CD1c-positive myeloid dendritic cell (primary cell): ENCODE results near the gene MYO9A.

ENCODE experiments used
- DNase-seq: peaks from one replicate; pipeline ENCODE4 v3.0.0-alpha.2; 2016; ENCODE audit errors: extremely low spot score

The MYO9A gene, protein sequence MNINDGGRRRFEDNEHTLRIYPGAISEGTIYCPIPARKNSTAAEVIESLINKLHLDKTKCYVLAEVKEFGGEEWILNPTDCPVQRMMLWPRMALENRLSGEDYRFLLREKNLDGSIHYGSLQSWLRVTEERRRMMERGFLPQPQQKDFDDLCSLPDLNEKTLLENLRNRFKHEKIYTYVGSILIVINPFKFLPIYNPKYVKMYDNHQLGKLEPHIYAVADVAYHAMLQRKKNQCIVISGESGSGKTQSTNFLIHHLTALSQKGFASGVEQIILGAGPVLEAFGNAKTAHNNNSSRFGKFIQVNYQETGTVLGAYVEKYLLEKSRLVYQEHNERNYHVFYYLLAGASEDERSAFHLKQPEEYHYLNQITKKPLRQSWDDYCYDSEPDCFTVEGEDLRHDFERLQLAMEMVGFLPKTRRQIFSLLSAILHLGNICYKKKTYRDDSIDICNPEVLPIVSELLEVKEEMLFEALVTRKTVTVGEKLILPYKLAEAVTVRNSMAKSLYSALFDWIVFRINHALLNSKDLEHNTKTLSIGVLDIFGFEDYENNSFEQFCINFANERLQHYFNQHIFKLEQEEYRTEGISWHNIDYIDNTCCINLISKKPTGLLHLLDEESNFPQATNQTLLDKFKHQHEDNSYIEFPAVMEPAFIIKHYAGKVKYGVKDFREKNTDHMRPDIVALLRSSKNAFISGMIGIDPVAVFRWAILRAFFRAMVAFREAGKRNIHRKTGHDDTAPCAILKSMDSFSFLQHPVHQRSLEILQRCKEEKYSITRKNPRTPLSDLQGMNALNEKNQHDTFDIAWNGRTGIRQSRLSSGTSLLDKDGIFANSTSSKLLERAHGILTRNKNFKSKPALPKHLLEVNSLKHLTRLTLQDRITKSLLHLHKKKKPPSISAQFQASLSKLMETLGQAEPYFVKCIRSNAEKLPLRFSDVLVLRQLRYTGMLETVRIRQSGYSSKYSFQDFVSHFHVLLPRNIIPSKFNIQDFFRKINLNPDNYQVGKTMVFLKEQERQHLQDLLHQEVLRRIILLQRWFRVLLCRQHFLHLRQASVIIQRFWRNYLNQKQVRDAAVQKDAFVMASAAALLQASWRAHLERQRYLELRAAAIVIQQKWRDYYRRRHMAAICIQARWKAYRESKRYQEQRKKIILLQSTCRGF (N-terminal part only)

DNA sequence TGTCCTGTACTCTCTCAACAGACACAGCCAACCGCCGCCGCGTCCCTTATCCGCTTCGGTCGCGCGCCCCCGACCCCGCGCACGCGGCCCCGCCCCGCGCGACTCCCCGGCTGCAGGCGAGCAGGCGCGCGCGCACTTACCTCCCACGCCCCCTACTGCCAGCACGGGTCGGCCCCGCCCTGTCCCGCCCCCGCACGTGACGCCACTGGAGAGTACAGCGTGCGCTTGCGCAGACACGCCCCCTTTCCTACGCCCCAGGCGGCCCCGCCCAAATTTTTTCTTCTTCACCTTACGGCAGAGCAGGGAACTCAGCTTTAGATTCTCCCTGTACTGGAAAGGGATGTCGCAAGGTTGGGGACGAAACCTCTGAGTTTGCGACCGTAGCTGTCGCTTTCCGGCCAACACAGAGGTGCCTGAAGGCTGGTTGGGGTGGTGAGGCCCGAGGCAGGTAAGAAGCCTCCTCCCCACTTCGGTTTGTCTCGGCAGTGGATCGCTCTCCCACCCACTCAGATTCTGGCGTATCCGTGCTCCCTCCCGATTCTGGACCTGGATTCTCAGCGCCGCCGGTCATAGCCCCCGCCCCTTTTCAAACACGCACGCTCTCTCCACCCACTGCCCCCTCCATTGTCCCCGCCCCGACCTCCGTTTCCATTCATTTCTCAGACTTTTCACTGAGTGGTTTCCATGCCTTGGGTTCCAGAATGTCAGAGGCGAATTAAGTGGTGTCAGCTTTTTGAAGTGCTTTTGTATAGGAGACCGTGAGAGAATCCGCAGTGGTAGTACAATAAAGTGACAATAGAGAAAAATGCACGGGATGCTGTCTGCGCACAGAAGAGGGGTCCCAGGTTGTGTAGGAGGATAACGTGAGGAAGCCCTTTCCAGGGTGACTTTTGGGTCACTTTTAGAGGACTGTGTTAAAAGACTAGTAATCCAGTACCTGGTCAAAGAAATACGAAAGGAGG is at the start of gene MYO9A, which contains the start of gene SENP8:
TSS of gene MYO9A (minus strand) at position 134 of the 962 bp plus-strand sequence. CDS start 71,587 bp downstream, outside the sequence.
TSS of gene SENP8 (plus strand) at position 387 of the 962 bp plus-strand sequence. CDS start 21,221 bp downstream, outside the sequence.
- DNase-seq = peak; percentile 100

DNA sequence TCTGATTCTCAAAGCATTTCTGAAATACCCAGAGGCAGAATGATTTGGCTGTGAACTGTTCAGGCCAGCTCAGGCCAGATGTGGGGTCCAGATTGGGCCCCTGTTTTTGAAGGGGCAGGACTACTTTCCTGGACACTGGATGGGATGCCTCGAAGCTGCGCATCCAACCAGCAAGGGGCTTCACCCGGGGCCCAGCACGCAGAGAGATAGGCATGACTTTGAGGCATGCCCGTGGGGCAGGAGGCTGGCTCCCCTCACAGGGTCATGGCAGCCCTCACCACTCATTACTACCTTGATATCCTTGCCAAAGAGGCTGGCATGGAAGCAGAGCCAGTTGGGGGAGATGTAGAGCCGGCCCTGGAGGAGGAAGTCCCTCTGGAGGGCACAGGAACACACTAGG is 49.5 kb upstream of the MYO9A start:
- DNase-seq = no peak

GRCh38 chr15:72166716-72167417 is 48.9 kb upstream of the MYO9A start:
- no peak for DNase-seq

DNA sequence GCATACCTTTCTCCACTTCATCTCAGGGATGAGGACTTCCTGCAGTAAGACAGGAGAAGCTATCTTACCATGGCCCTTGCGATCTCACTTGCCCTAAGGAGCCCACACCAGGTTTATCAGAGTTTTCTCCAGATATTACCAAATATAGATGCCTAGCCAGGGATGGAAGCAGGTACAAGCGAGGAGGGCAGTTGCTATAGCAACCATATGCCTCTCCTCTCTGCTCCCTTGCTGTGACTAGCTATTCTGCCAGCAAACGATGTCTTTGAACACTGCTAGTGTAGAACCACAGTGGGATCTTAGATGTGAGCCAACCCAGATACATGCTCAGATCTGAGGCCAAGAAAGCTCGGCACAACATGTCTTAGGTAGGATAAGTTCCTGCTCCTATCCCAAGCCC is 45.8 kb upstream of the MYO9A start:
- DNase-seq = no peak

DNA sequence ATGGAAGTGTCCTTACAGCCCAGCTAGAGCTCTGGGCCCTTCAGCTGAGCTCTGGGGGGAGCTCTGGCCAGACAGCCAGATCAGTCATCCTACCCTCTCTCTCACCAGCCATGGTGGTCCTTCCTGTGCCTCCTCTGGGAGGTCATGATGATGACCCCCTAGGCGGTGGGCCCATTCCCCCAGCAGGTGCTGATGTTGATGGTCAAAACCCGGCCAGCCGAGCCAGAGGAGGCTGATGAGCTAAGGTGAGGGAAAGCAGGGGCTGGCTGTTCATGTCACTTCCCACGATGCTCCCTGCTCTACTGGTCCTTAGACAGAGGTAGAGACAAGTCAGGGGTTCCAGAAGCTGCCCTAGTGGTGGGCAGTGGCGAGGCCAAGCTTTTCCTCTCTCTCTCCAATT is 44.6 kb upstream of the MYO9A start:
- DNase-seq = no peak

DNA sequence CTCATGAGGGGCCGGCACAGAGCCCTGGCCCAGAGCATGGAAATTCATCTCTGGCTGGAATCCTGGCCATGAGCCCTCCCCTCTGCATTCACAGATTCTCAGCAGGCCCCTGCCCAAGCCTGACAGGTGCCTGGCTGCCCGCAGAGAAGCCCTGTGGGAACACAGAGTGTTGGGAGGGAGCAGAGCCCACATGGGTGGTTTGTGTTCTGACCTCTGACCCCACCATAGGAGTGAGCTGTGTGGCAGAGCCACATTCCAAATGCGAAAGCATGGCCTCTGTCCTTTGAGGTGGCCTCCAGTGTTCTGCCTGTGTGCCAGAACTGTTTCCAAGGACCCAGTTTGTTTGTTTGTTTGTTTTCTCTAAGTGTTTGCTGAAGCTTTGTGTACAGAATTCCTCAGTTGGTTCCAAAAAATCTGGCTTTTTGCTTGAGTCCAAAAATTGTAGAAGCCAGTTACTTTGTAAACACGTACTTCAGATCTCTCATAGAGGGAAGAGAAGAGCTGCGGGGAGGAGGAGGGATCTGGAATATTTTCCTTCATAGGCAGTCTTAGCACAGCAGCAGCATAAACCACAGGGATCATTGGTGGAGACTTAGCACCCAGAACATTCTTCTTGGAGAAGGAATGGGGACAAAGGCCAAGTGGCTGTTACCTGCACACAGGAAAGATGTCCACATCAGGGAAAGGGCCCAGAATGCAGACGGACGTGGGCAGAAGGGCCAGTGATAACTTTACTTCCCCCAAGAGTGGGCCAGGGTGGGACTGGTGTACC is 43.6 kb upstream of the MYO9A start:
- no peak for DNase-seq

GRCh38 chr15:72160696-72161245 is 42.8 kb upstream of the MYO9A start:
- DNase-seq = no peak

GRCh38 chr15:72156928-72157327 is 39.0 kb upstream of the MYO9A start:
- DNase-seq = no peak

DNA sequence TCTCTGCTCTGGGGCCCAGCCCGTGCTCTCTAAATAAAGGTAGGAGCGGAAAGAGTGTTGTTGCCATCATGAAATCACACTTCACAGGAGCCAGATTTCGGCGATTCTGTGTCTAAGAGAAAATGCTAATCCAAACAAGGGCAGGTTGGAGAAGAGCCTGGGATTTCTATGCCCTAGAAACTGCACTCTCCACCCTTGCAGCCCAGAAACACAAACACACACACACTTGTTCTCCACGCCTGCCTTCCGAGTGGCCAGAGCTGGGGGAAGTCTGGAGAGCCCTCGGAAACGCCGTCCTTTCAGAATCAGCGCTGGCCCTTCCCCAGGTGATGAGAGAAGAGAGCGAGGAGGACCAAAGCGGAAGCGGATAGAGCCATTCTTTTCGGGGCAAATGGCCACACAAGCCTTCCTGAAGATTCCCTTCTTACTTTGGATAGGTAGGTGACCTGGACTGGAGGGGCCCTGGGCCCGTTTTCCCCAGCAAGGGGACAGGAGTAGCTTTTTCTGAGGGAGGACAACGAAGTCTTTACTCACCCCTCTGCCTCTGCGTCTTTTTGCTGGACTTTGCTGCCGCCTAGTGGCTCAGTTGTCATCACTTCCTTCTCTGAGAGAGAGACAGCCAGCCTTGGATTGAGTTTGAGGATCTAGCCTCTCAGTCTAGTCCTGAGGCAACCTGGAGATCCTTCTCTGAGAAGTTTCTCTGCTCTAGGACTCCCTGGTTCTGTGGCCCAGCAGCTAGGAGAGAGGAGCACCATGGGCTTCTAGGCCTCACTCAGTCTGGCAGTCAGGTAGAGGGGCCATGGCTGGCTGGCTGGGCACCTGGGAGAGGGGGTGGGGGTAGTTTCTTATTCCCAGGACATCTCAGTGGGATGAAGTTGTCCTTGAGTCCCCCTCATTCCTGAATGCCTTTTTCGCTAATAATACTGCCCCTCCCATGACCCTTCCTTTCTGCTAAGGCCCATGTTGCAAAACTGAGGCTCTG is 38.0 kb upstream of the MYO9A start:
- DNase-seq = peak; percentile 82

DNA sequence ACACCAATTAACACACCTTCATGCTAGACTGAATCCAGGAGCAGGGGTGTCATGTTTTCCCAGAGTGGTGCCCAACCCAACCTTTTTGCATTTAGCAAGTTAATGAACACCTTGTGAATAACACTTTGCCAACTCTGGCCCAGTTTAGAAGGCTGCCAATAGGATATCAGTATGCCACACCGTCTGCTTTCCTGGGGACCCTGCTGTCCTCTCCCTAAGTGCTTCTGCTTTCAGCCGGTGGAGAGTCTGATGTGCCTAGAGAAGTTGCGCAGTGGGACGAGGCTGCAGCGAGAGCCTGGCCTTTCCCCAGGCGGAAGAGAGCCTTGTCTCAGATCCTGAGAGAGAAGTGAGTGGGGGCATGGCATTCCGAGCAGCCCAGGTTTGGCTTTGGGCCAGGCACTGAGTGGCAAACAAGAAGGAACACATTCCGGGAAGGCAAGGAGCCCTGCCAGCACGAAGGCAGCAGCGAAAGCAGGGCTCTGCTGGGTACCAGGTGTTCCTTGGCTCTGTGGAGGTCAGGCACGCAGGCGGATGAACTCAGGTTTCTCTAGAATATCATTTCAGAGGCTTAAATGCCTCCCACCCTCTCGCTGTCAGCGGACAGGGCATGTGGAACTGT is 37.2 kb upstream of the MYO9A start:
- peak; percentile 15 for DNase-seq

GRCh38 chr15:72154316-72154715 is 36.4 kb upstream of the MYO9A start:
- no peak for DNase-seq

DNA sequence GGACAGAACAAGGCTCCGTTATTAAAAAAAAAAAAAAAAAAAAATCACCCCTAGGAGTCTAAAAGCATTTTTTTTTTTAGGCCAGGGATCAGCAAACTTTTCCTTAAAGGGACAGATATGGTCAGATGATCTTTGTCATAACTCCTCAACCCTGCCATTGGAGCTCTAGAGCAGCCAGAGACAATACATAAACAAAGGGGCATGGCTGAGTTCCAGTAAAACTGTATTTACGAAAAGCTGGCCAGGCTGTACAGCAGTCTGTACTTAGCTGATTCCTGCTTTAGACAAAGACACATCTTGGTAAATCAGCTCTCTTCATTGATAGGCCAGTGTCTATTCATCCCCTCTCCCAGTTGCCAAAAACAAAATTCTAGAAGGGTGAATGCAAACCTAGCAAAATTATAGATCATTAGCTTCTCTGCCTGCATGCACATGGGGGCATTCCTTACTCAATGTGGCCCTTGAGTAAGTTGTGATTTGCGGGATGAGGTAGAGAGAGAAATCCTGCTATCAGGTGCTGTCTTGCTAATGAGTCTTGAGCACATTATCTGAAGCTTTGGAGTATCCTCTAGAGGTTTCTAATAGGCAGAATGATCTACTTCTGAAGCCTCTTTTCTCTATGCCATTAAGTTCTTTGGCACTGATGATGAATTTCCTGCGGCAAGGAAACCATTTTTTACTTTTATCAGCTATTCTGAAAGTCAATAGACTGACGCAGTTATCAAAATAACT is 35.5 kb upstream of the MYO9A start:
- DNase-seq = no peak

DNA sequence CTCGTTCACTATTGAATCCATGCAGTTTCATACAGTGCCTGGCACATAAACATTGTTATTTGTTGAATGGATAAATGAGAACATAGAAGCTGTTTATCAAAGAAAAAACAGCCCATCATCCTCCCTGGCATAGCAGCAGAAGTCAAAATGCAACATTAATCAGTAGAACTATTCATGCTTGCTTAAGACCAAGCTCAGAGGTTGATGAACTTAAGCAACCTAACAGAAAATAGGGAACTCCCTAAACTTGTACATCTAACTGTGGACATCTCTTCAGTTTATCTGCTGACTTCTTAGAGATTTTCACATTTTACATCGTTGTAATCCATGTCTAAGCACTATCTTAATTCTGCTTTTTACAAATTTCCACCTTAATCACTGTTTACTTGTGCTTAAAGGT is 29.5 kb upstream of the MYO9A start:
- DNase-seq = no peak

DNA sequence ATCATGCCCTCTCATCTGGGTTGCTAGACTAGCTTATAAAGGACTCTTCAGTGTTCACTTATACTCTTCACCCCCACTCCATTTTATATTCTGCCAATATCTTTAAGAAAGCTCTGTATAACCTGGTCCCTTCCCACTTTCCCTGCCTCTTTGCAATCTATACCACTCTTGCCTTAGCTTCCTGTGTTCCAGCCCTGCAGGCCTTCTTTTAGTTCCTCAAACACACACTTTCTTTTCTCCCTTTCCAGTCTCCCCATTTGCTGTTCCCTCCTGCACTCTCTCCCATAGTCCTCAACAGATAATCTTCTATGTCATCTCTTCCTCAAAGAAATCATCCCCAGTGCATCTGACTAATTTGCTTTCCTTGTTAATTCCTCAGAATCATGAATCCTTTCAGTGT is 29.0 kb upstream of the MYO9A start:
- no peak for DNase-seq

GRCh38 chr15:72146221-72146620 is 28.3 kb upstream of the MYO9A start:
- no peak for DNase-seq

- DNase-seq = no peak
These were observed 23.5 kb upstream of the MYO9A start for GRCh38 chr15:72141171-72142084.
